ENCODE measurements around the gene ENKUR. TPM values are rescaled to one million over a fixed set of nuclear protein-coding genes. Genes with fewer than 3 reads are reported as not detected.

The ENKUR gene, protein sequence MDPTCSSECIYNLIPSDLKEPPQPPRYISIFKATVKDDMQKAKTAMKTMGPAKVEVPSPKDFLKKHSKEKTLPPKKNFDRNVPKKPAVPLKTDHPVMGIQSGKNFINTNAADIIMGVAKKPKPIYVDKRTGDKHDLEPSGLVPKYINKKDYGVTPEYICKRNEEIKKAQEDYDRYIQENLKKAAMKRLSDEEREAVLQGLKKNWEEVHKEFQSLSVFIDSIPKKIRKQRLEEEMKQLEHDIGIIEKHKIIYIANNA
- 0.59 TPM in 1 of 2 replicates, not detected in the other for total RNA-seq

DNA sequence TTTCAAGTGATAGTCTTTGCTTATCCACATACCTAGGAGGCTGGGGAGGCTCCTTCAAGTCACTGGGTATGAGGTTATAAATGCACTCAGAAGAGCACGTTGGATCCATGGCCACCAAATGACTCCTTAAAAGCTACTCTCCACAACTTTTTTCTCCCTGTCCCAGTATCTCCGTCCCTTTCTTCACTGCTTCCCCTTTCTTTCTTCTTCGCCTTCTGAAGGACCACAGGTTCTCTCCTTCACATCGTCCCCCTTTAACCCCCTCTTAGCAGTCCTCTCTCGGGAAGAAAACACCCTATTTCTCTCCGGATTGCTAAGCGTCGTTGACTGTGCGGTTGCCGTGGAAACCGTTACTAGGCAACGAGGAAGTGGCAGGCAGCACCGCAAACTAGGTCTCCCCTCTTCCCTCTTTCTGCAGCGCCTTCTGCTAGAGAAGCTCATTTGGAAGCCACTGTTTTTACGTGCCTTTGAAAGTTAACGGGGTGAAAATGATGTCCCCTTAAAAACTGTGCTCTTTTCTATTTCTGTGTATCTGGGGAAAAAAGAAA, at the start of gene ENKUR:
ENKUR (minus strand) TSS at position 331 of the 548 bp plus-strand sequence; CDS start at position 109, 222 bp downstream.
- H3K4me2 ChIP-seq (ENCODE audit: insufficient read depth, low read length) = peak within 1 kb of the TSS; percentile 83
- peak within 1 kb of the TSS; percentile 99 for H2AFZ ChIP-seq (ENCODE audit: low read length)
- no peaks in the 10 kb centered on the region for H3K36me3 ChIP-seq (ENCODE audit: insufficient read depth, low read length)
- H3K9me3 ChIP-seq (ENCODE audit: low read depth, low read length) = no peaks in the 10 kb centered on the region
- TF ChIP-seq, protein P1, sequence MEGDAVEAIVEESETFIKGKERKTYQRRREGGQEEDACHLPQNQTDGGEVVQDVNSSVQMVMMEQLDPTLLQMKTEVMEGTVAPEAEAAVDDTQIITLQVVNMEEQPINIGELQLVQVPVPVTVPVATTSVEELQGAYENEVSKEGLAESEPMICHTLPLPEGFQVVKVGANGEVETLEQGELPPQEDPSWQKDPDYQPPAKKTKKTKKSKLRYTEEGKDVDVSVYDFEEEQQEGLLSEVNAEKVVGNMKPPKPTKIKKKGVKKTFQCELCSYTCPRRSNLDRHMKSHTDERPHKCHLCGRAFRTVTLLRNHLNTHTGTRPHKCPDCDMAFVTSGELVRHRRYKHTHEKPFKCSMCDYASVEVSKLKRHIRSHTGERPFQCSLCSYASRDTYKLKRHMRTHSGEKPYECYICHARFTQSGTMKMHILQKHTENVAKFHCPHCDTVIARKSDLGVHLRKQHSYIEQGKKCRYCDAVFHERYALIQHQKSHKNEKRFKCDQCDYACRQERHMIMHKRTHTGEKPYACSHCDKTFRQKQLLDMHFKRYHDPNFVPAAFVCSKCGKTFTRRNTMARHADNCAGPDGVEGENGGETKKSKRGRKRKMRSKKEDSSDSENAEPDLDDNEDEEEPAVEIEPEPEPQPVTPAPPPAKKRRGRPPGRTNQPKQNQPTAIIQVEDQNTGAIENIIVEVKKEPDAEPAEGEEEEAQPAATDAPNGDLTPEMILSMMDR (IDR thresholded peaks at IDR 0.05; ENCODE audit: extremely low read depth, low read depth, low read length) = no peak
- DNase-seq (ENCODE audit: insufficient read length, low spot score, missing footprints) = peak; percentile 89
- peak within 1 kb of the TSS; percentile 77 for H3K4me3 ChIP-seq (ENCODE audit: insufficient read depth, low read length)
- H3K27me3 ChIP-seq (ENCODE audit: insufficient read depth, low read length) = no peaks in the 10 kb centered on the region
- peaks cover 10% of the 10 kb centered on the region for H3K4me1 ChIP-seq (ENCODE audit: insufficient read depth, low read length)
- no peaks in the 10 kb centered on the region for H4K20me1 ChIP-seq (ENCODE audit: insufficient read depth, low read length)
- peaks cover 3% of the 10 kb centered on the region for H3K79me2 ChIP-seq (ENCODE audit: insufficient read depth, low read length)
- H3K27ac ChIP-seq (ENCODE audit: low read depth, low read length) = peak within 1 kb of the TSS; percentile 96

DNA sequence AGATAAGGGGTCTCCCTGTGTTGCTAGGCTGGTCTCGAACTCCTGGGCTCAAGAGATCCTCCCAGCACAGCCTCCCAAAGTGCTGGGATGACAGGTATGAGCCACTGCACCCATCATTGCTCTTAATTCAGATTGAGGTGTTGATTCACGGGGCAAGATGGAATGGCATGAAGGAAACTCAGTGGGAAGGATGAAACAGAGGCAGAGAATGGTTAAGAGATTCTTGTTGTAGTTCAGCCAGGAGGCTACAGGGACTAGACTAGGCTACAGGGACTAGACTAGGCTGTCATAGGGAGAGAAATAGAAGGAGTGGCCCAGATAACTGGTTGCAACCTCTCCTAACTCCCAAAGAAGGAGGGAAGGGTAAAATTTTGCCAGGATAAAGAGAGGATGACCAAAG, 48.4 kb upstream of the ENKUR start:
- Histone ChIP-seq H3K27me3 (ENCODE audit: insufficient read depth, low read length) (no peaks in the 10 kb centered on the region), H3K27ac (ENCODE audit: low read depth, low read length) (no peak overlapping the region), H3K79me2 (ENCODE audit: insufficient read depth, low read length) (no peaks in the 10 kb centered on the region), H3K4me2 (ENCODE audit: insufficient read depth, low read length) (no peak overlapping the region), H3K36me3 (ENCODE audit: insufficient read depth, low read length) (no peaks in the 10 kb centered on the region), H4K20me1 (ENCODE audit: insufficient read depth, low read length) (no peaks in the 10 kb centered on the region), H3K4me3 (ENCODE audit: insufficient read depth, low read length) (no peak overlapping the region), H2AFZ (ENCODE audit: low read length) (no peak overlapping the region), H3K9me3 (ENCODE audit: low read depth, low read length) (no peaks in the 10 kb centered on the region), H3K4me1 (ENCODE audit: insufficient read depth, low read length) (peaks cover 37% of the 10 kb centered on the region)
- TF ChIP-seq, protein P1 (IDR thresholded peaks at IDR 0.05; ENCODE audit: extremely low read depth, low read depth, low read length) = no peak
- DNase-seq (ENCODE audit: insufficient read length, low spot score, missing footprints) = no peak

DNA sequence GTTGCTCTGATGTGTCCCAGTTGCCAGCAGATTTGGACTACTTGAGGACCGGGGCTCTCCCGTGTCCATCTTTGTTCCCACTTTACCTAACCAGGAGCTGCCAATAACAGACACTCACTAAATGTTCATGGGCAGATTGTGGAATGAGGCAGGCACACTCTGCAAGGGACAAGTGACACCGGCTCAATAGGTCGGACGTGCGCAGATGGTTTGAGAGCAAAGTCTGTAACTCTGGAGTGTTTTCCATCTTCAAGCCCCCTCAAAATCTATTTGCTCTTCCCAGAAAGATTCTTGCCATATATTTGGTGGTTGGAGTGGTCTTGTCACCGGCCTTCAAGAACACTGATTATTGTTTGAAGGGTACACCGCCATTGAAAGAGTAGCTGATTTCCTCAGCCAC, 47.7 kb upstream of the ENKUR start:
- H4K20me1 ChIP-seq (ENCODE audit: insufficient read depth, low read length) = no peaks in the 10 kb centered on the region
- H3K4me2 ChIP-seq (ENCODE audit: insufficient read depth, low read length) = no peak overlapping the region
- no peaks in the 10 kb centered on the region for H3K9me3 ChIP-seq (ENCODE audit: low read depth, low read length)
- no peak for DNase-seq (ENCODE audit: insufficient read length, low spot score, missing footprints)
- no peaks in the 10 kb centered on the region for H3K79me2 ChIP-seq (ENCODE audit: insufficient read depth, low read length)
- H3K27ac ChIP-seq (ENCODE audit: low read depth, low read length) = no peak overlapping the region
- H2AFZ ChIP-seq (ENCODE audit: low read length) = no peak overlapping the region
- no peaks in the 10 kb centered on the region for H3K36me3 ChIP-seq (ENCODE audit: insufficient read depth, low read length)
- no peak overlapping the region for H3K4me3 ChIP-seq (ENCODE audit: insufficient read depth, low read length)
- TF ChIP-seq, protein P1 (IDR thresholded peaks at IDR 0.05; ENCODE audit: extremely low read depth, low read depth, low read length) = no peak
- peaks cover 41% of the 10 kb centered on the region for H3K4me1 ChIP-seq (ENCODE audit: insufficient read depth, low read length)
- no peaks in the 10 kb centered on the region for H3K27me3 ChIP-seq (ENCODE audit: insufficient read depth, low read length)

DNA sequence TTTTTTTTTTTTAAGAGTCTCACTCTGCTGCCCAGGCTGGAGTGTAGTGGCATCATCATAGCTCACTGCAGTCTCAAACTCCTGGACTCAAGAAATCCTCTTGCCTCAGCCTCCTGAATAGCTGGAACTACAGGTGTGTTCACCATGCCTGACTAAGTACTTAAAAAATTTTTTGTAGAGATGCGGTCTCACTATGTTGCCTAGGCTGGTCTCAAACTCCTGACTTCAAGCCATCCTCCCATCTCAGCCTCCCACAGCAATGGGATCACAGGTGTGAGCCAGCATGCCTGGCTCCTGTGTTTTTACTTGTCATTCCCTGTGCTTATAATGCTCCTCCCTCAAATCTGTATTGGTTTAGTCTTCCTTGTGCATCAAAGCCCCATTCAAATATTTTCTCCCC, 47.2 kb upstream of the ENKUR start:
- peaks cover 37% of the 10 kb centered on the region for H3K4me1 ChIP-seq (ENCODE audit: insufficient read depth, low read length)
- no peaks in the 10 kb centered on the region for H3K36me3 ChIP-seq (ENCODE audit: insufficient read depth, low read length)
- H3K4me3 ChIP-seq (ENCODE audit: insufficient read depth, low read length) = no peak overlapping the region
- no peaks in the 10 kb centered on the region for H4K20me1 ChIP-seq (ENCODE audit: insufficient read depth, low read length)
- no peak for DNase-seq (ENCODE audit: insufficient read length, low spot score, missing footprints)
- H3K79me2 ChIP-seq (ENCODE audit: insufficient read depth, low read length) = no peaks in the 10 kb centered on the region
- TF ChIP-seq, protein P1 (IDR thresholded peaks at IDR 0.05; ENCODE audit: extremely low read depth, low read depth, low read length) = no peak
- H3K4me2 ChIP-seq (ENCODE audit: insufficient read depth, low read length) = no peak overlapping the region
- no peak overlapping the region for H3K27ac ChIP-seq (ENCODE audit: low read depth, low read length)
- H3K27me3 ChIP-seq (ENCODE audit: insufficient read depth, low read length) = no peaks in the 10 kb centered on the region
- no peaks in the 10 kb centered on the region for H3K9me3 ChIP-seq (ENCODE audit: low read depth, low read length)
- H2AFZ ChIP-seq (ENCODE audit: low read length) = no peak overlapping the region
